Esophagus (tissue), 2 donors: ENCODE results near the gene RNLS. TPM values are rescaled to one million over a fixed set of nuclear protein-coding genes. Genes with fewer than 3 reads are reported as not detected.
"Not testable (repeated sequence)": the region's sequence is repeated elsewhere in the genome, so short reads cannot be mapped to it uniquely, and the experiment has no call there.

Experiments used
- H3K27ac ChIP-seq, 2 donors: one replicate each; pipeline ENCODE4 v1.5.1; 2013; ENCODE audit warnings: low read depth in 2 of 2, mild to moderate bottlenecking in 2 of 2, inconsistent platforms in 1 of 2, low read length in 1 of 2, moderate library complexity in 1 of 2
- H3K27me3 ChIP-seq, 2 donors: one replicate each; pipeline ENCODE4 v1.6.1; 2013; ENCODE audit warnings: low read length in 2 of 2, control low read depth in 1 of 2, mild to moderate bottlenecking in 1 of 2; ENCODE audit not compliant: insufficient read depth in 2 of 2, control insufficient read depth in 1 of 2
- H3K36me3 ChIP-seq, 2 donors: one replicate each; pipeline ENCODE4 v1.6.1; 2013; ENCODE audit warnings: low read length in 1 of 2; ENCODE audit not compliant: control insufficient read depth in 2 of 2, insufficient read depth in 2 of 2
- H3K4me1 ChIP-seq, 2 donors: one replicate each; pipeline ENCODE4 v1.6.1; 2013; ENCODE audit warnings: low read length in 1 of 2; ENCODE audit not compliant: control insufficient read depth in 2 of 2, insufficient read depth in 2 of 2
- H3K4me3 ChIP-seq, 2 donors: one replicate each; pipeline ENCODE4 v1.5.1; 2013; ENCODE audit warnings: low read length in 2 of 2, mild to moderate bottlenecking in 2 of 2, low read depth in 1 of 2, moderate library complexity in 1 of 2
- H3K9me3 ChIP-seq, 2 donors: one replicate each; pipeline ENCODE4 v1.6.1; 2013; ENCODE audit warnings: mild to moderate bottlenecking in 2 of 2, low read depth in 1 of 2, low read length in 1 of 2, moderate library complexity in 1 of 2; ENCODE audit not compliant: control insufficient read depth in 2 of 2, insufficient read depth in 1 of 2
- WGBS, 2 donors: extraction: QIAGEN DNeasy Blood & Tissue Kit; methylation state at CpG; one replicate each; pipeline ENCODE4 v1.1.7; 2013; 5-methylcytosine and 5-hydroxymethylcytosine counted together
- polyA plus RNA-seq, 2 donors: library from polyadenylated mRNA; stranded (reverse); fragments of 200-250 nt; gene quantifications; one replicate each; pipeline ENCODE4 v1.2.3, GENCODE V29; 2013
- donor health status: healthy with polysubstance abuse.
- donor health status: Bipolar disorder and iron deficiency.

The RNLS gene
- polyA plus RNA-seq, 2 donors = 3.3 to 6.7 TPM

GRCh38 chr10:88491314-88491713, 91.8 kb downstream of the RNLS start:
- H3K9me3 ChIP-seq = no peaks in the 10 kb centered on the region
- 91 to 94% methylated on average over 1 of the region's 1 CpG for WGBS, 2 donors

GRCh38 chr10:88490231-88490980, 92.7 kb downstream of the RNLS start:
- WGBS, 2 donors = 77% methylated on average over 4 of the region's 4 CpGs
- H3K9me3 ChIP-seq = no peaks in the 10 kb centered on the region
- H3K4me3 ChIP-seq = no peak overlapping the region
- H3K4me1 ChIP-seq = no peaks in the 10 kb centered on the region
- no peaks in the 10 kb centered on the region for H3K27me3 ChIP-seq
- H3K36me3 ChIP-seq = no peaks in the 10 kb centered on the region
- no peak overlapping the region for H3K27ac ChIP-seq

More at GRCh38 chr10:88491314-88491713, 91.8 kb downstream of the RNLS start:
- Histone ChIP-seq H3K4me1 (no peaks in the 10 kb centered on the region), H3K36me3 (no peaks in the 10 kb centered on the region), H3K4me3 (no peak overlapping the region), H3K27ac (no peak overlapping the region), H3K27me3 (no peaks in the 10 kb centered on the region)

- Histone ChIP-seq H3K36me3 (no peaks in the 10 kb centered on the region), H3K27ac (no peak overlapping the region), H3K4me3 (no peak overlapping the region), H3K4me1 (no peaks in the 10 kb centered on the region), H3K9me3 (no peaks in the 10 kb centered on the region), H3K27me3 (no peaks in the 10 kb centered on the region)
- 35 to 62% methylated on average over 1 of the region's 1 CpG for WGBS, 2 donors
Measured at GRCh38 chr10:88489107-88489506, 94.0 kb downstream of the RNLS start.

- H3K4me1 ChIP-seq, H3K9me3 ChIP-seq, H3K4me3 ChIP-seq, H3K36me3 ChIP-seq, H3K27me3 ChIP-seq, H3K27ac ChIP-seq: not testable (repeated sequence)
- 98 to 99% methylated on average over 2 of the region's 2 CpGs for WGBS, 2 donors
Measured at GRCh38 chr10:88486816-88487215, 96.3 kb downstream of the RNLS start.

GRCh38 chr10:88482220-88482619, 100.9 kb downstream of the RNLS start:
- 90 to 95% methylated on average over 2 of the region's 2 CpGs for WGBS, 2 donors
- Histone ChIP-seq H3K9me3 (no peaks in the 10 kb centered on the region), H3K36me3 (no peaks in the 10 kb centered on the region)

GRCh38 chr10:88478256-88478655, 104.9 kb downstream of the RNLS start:
- H3K9me3 ChIP-seq = no peaks in the 10 kb centered on the region
- H3K36me3 ChIP-seq = no peaks in the 10 kb centered on the region
- H3K27ac ChIP-seq = no peak overlapping the region
- 95 to 97% methylated on average over 2 of the region's 2 CpGs for WGBS, 2 donors
- H3K27me3 ChIP-seq = no peaks in the 10 kb centered on the region
- H3K4me3 ChIP-seq = no peak overlapping the region
- H3K4me1 ChIP-seq = no peaks in the 10 kb centered on the region

More at GRCh38 chr10:88482220-88482619, 100.9 kb downstream of the RNLS start:
- Histone ChIP-seq H3K27me3 (no peaks in the 10 kb centered on the region), H3K4me1 (no peaks in the 10 kb centered on the region), H3K27ac (no peak overlapping the region), H3K4me3 (no peak overlapping the region)

- 94 to 95% methylated on average over 4 of the region's 4 CpGs for WGBS, 2 donors
- H3K27ac ChIP-seq = no peak overlapping the region
- no peak overlapping the region for H3K4me3 ChIP-seq
- no peaks in the 10 kb centered on the region for H3K9me3 ChIP-seq
- H3K4me1 ChIP-seq = no peaks in the 10 kb centered on the region
- no peaks in the 10 kb centered on the region for H3K36me3 ChIP-seq
- H3K27me3 ChIP-seq = no peaks in the 10 kb centered on the region
Measured at GRCh38 chr10:88477343-88478085, 105.6 kb downstream of the RNLS start.

GRCh38 chr10:88474884-88475844, 108.0 kb downstream of the RNLS start:
- no peaks in the 10 kb centered on the region for H3K36me3 ChIP-seq
- H3K27me3 ChIP-seq = no peaks in the 10 kb centered on the region
- H3K27ac ChIP-seq = no peak overlapping the region
- H3K9me3 ChIP-seq = no peaks in the 10 kb centered on the region
- 57 to 58% methylated on average over 7 of the region's 7 CpGs for WGBS, 2 donors
- no peak overlapping the region for H3K4me3 ChIP-seq
- H3K4me1 ChIP-seq = no peaks in the 10 kb centered on the region
